ENCODE data around the gene NACC1. TPM values are rescaled to one million over a fixed set of nuclear protein-coding genes. Genes with fewer than 3 reads are reported as not detected.

NACC1 gene
- total and polyA plus RNA-seq, 2 of the 8 experiments (the other 6 are each of a cell fraction or from before 2014, with no cell fraction given), result 234 to 301 TPM

DNA sequence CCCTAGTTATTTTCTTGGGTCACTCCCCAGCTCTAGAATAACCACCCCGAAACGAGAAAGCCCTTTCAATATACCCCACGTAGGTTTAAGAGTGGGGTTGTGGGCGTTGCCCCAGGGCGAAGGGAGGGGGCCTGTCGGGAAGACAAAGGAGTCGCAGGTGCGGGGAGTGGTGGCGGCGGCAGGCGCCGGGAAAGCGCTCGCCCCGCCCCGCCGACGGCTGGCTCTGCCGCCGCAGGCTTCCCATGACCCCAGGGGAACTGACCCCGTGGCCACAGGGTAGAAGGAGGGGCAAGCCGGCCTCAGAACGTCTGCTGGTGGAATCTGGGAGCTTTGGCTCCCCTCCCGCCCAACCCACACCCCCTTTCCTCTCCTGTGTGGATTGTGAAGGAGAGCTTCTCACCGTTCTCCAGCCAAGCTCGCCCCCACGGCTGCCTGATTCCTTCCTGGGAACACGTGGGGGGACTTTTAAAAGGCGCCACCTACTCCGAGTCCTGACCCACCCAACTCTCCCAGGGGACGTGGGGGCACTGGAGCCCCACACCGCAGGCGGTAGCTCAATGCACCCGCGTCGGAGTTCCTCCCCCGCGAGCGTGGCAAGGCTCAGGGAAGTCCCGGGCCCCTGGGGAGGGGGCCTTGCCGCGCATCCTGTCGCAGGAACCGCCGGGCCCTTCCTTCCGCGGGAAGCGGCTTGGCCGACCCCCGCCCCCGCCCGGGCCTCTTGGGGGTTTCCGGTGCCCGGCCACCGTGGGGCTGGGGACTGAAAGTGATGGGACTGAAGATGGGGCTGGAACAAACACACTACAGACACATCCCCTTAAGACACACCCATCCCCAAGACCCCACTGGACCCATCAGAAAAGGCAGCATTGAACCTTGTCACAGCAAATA, 37.7 kb downstream of the NACC1 start (continued):
- TF ChIP-seq, protein P1, sequence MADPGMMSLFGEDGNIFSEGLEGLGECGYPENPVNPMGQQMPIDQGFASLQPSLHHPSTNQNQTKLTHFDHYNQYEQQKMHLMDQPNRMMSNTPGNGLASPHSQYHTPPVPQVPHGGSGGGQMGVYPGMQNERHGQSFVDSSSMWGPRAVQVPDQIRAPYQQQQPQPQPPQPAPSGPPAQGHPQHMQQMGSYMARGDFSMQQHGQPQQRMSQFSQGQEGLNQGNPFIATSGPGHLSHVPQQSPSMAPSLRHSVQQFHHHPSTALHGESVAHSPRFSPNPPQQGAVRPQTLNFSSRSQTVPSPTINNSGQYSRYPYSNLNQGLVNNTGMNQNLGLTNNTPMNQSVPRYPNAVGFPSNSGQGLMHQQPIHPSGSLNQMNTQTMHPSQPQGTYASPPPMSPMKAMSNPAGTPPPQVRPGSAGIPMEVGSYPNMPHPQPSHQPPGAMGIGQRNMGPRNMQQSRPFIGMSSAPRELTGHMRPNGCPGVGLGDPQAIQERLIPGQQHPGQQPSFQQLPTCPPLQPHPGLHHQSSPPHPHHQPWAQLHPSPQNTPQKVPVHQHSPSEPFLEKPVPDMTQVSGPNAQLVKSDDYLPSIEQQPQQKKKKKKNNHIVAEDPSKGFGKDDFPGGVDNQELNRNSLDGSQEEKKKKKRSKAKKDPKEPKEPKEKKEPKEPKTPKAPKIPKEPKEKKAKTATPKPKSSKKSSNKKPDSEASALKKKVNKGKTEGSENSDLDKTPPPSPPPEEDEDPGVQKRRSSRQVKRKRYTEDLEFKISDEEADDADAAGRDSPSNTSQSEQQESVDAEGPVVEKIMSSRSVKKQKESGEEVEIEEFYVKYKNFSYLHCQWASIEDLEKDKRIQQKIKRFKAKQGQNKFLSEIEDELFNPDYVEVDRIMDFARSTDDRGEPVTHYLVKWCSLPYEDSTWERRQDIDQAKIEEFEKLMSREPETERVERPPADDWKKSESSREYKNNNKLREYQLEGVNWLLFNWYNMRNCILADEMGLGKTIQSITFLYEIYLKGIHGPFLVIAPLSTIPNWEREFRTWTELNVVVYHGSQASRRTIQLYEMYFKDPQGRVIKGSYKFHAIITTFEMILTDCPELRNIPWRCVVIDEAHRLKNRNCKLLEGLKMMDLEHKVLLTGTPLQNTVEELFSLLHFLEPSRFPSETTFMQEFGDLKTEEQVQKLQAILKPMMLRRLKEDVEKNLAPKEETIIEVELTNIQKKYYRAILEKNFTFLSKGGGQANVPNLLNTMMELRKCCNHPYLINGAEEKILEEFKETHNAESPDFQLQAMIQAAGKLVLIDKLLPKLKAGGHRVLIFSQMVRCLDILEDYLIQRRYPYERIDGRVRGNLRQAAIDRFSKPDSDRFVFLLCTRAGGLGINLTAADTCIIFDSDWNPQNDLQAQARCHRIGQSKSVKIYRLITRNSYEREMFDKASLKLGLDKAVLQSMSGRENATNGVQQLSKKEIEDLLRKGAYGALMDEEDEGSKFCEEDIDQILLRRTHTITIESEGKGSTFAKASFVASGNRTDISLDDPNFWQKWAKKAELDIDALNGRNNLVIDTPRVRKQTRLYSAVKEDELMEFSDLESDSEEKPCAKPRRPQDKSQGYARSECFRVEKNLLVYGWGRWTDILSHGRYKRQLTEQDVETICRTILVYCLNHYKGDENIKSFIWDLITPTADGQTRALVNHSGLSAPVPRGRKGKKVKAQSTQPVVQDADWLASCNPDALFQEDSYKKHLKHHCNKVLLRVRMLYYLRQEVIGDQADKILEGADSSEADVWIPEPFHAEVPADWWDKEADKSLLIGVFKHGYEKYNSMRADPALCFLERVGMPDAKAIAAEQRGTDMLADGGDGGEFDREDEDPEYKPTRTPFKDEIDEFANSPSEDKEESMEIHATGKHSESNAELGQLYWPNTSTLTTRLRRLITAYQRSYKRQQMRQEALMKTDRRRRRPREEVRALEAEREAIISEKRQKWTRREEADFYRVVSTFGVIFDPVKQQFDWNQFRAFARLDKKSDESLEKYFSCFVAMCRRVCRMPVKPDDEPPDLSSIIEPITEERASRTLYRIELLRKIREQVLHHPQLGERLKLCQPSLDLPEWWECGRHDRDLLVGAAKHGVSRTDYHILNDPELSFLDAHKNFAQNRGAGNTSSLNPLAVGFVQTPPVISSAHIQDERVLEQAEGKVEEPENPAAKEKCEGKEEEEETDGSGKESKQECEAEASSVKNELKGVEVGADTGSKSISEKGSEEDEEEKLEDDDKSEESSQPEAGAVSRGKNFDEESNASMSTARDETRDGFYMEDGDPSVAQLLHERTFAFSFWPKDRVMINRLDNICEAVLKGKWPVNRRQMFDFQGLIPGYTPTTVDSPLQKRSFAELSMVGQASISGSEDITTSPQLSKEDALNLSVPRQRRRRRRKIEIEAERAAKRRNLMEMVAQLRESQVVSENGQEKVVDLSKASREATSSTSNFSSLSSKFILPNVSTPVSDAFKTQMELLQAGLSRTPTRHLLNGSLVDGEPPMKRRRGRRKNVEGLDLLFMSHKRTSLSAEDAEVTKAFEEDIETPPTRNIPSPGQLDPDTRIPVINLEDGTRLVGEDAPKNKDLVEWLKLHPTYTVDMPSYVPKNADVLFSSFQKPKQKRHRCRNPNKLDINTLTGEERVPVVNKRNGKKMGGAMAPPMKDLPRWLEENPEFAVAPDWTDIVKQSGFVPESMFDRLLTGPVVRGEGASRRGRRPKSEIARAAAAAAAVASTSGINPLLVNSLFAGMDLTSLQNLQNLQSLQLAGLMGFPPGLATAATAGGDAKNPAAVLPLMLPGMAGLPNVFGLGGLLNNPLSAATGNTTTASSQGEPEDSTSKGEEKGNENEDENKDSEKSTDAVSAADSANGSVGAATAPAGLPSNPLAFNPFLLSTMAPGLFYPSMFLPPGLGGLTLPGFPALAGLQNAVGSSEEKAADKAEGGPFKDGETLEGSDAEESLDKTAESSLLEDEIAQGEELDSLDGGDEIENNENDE (IDR thresholded peaks at IDR 0.05; ENCODE audit: insufficient replicate concordance, low read length), result peak; percentile 79
- TF ChIP-seq RFX5 (IDR thresholded peaks at IDR 0.05; ENCODE audit: borderline replicate concordance, low read depth, low read length), result no peak
- TF ChIP-seq CEBPB (IDR thresholded peaks at IDR 0.05; ENCODE audit: low read depth, low read length), result no peak
- TF ChIP-seq RBBP5 (IDR thresholded peaks at IDR 0.05; ENCODE audit: borderline replicate concordance, low read depth, low read length), result 0 out of 2 replicates have a peak, but pooled peaks have one; percentile 4
- TF ChIP-seq POLR2A (IDR thresholded peaks at IDR 0.05; ENCODE audit: control extremely low read depth in 1 of 2, low read depth in 2 of 2, low read length in 2 of 2), result peak; percentile 12 to 63
- no peak for TF ChIP-seq ZNF274 (IDR thresholded peaks at IDR 0.05; ENCODE audit: borderline replicate concordance, extremely low read depth, low read length)

Data from H1 (cell line).